Measurements from ENCODE around the gene ALG2. TPM values are rescaled to one million over a fixed set of nuclear protein-coding genes. Genes with fewer than 3 reads are reported as not detected.

Gene ALG2
- total and polyA plus RNA-seq, 2 of the 13 experiments (the other 11 are each of a cell fraction or from before 2014, with no cell fraction given) = 46.2 to 49.0 TPM

- TF ChIP-seq, protein P1, sequence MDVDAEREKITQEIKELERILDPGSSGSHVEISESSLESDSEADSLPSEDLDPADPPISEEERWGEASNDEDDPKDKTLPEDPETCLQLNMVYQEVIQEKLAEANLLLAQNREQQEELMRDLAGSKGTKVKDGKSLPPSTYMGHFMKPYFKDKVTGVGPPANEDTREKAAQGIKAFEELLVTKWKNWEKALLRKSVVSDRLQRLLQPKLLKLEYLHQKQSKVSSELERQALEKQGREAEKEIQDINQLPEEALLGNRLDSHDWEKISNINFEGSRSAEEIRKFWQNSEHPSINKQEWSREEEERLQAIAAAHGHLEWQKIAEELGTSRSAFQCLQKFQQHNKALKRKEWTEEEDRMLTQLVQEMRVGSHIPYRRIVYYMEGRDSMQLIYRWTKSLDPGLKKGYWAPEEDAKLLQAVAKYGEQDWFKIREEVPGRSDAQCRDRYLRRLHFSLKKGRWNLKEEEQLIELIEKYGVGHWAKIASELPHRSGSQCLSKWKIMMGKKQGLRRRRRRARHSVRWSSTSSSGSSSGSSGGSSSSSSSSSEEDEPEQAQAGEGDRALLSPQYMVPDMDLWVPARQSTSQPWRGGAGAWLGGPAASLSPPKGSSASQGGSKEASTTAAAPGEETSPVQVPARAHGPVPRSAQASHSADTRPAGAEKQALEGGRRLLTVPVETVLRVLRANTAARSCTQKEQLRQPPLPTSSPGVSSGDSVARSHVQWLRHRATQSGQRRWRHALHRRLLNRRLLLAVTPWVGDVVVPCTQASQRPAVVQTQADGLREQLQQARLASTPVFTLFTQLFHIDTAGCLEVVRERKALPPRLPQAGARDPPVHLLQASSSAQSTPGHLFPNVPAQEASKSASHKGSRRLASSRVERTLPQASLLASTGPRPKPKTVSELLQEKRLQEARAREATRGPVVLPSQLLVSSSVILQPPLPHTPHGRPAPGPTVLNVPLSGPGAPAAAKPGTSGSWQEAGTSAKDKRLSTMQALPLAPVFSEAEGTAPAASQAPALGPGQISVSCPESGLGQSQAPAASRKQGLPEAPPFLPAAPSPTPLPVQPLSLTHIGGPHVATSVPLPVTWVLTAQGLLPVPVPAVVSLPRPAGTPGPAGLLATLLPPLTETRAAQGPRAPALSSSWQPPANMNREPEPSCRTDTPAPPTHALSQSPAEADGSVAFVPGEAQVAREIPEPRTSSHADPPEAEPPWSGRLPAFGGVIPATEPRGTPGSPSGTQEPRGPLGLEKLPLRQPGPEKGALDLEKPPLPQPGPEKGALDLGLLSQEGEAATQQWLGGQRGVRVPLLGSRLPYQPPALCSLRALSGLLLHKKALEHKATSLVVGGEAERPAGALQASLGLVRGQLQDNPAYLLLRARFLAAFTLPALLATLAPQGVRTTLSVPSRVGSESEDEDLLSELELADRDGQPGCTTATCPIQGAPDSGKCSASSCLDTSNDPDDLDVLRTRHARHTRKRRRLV (CRISPR knock-in tag; IDR thresholded peaks at IDR 0.05) = peak; percentile 12; the same call in 1 of the 2 replicates
- TF ChIP-seq, protein P2, sequence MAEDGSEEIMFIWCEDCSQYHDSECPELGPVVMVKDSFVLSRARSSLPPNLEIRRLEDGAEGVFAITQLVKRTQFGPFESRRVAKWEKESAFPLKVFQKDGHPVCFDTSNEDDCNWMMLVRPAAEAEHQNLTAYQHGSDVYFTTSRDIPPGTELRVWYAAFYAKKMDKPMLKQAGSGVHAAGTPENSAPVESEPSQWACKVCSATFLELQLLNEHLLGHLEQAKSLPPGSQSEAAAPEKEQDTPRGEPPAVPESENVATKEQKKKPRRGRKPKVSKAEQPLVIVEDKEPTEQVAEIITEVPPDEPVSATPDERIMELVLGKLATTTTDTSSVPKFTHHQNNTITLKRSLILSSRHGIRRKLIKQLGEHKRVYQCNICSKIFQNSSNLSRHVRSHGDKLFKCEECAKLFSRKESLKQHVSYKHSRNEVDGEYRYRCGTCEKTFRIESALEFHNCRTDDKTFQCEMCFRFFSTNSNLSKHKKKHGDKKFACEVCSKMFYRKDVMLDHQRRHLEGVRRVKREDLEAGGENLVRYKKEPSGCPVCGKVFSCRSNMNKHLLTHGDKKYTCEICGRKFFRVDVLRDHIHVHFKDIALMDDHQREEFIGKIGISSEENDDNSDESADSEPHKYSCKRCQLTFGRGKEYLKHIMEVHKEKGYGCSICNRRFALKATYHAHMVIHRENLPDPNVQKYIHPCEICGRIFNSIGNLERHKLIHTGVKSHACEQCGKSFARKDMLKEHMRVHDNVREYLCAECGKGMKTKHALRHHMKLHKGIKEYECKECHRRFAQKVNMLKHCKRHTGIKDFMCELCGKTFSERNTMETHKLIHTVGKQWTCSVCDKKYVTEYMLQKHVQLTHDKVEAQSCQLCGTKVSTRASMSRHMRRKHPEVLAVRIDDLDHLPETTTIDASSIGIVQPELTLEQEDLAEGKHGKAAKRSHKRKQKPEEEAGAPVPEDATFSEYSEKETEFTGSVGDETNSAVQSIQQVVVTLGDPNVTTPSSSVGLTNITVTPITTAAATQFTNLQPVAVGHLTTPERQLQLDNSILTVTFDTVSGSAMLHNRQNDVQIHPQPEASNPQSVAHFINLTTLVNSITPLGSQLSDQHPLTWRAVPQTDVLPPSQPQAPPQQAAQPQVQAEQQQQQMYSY (CRISPR knock-in tag; IDR thresholded peaks at IDR 0.05) = peak; percentile 31; the same call in 1 of the 2 replicates
- TF ChIP-seq ZNF451 (CRISPR knock-in tag; IDR thresholded peaks at IDR 0.05) = peak; percentile 90
- TF ChIP-seq, protein P3, sequence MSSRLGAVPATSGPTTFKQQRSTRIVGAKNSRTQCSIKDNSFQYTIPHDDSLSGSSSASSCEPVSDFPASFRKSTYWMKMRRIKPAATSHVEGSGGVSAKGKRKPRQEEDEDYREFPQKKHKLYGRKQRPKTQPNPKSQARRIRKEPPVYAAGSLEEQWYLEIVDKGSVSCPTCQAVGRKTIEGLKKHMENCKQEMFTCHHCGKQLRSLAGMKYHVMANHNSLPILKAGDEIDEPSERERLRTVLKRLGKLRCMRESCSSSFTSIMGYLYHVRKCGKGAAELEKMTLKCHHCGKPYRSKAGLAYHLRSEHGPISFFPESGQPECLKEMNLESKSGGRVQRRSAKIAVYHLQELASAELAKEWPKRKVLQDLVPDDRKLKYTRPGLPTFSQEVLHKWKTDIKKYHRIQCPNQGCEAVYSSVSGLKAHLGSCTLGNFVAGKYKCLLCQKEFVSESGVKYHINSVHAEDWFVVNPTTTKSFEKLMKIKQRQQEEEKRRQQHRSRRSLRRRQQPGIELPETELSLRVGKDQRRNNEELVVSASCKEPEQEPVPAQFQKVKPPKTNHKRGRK (CRISPR knock-in tag; IDR thresholded peaks at IDR 0.05) = no peak
- TF ChIP-seq TAF1 (CRISPR knock-in tag; IDR thresholded peaks at IDR 0.05) = peak; percentile 97
- TF ChIP-seq HNRNPK (IDR thresholded peaks at IDR 0.05; ENCODE audit: low read depth, low read length, poor library complexity, severe bottlenecking) = peak; percentile 61
- TF ChIP-seq ZNF747 (CRISPR knock-in tag; IDR thresholded peaks at IDR 0.05; ENCODE audit: borderline replicate concordance) = peak; percentile 78
- TF ChIP-seq KAT2B (IDR thresholded peaks at IDR 0.05; ENCODE audit: borderline replicate concordance, low read depth, low read length) = no peak
- TF ChIP-seq AHR (CRISPR knock-in tag; IDR thresholded peaks at IDR 0.05) = no peak
- TF ChIP-seq ZNF580 (CRISPR knock-in tag; IDR thresholded peaks at IDR 0.05; ENCODE audit: borderline replicate concordance, low read depth) = peak; percentile 23; the same call in 1 of the 2 replicates
- 0 out of 2 replicates have a peak, but pooled peaks have one; percentile 27 for TF ChIP-seq ADNP (CRISPR knock-in tag; IDR thresholded peaks at IDR 0.05)
- no peak for TF ChIP-seq ZNF256 (CRISPR knock-in tag; conservative IDR thresholded peaks at IDR 0.05)
- 0 out of 2 replicates have a peak, but pooled peaks have one; percentile 7 for TF ChIP-seq ZNF83 (CRISPR knock-in tag; IDR thresholded peaks at IDR 0.05; ENCODE audit: borderline replicate concordance)
- no peak; the same call in 1 of the 2 replicates for TF ChIP-seq ZNF766 (CRISPR knock-in tag; IDR thresholded peaks at IDR 0.05; ENCODE audit: borderline replicate concordance)
- TF ChIP-seq ZNF30 (CRISPR knock-in tag; IDR thresholded peaks at IDR 0.05) = no peak; the same call in 1 of the 2 replicates
- TF ChIP-seq, protein P4, sequence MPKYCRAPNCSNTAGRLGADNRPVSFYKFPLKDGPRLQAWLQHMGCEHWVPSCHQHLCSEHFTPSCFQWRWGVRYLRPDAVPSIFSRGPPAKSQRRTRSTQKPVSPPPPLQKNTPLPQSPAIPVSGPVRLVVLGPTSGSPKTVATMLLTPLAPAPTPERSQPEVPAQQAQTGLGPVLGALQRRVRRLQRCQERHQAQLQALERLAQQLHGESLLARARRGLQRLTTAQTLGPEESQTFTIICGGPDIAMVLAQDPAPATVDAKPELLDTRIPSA (CRISPR knock-in tag; IDR thresholded peaks at IDR 0.05; ENCODE audit: borderline replicate concordance) = peak; percentile 90
- TF ChIP-seq CENPT (CRISPR knock-in tag; IDR thresholded peaks at IDR 0.05; ENCODE audit: low read depth) = peak; percentile 52; the same call in 1 of the 2 replicates
Measured at GRCh38 chr9:99221621-99222415, at the start of gene ALG2, which contains the start of gene SEC61B (continued).

All from HepG2 (cell line).